OCI-LY7 (cell line): ENCODE results near the gene STN1. TPM values are rescaled to one million over a fixed set of nuclear protein-coding genes. Genes with fewer than 3 reads are reported as not detected.

Source experiments
- BruUV-seq: library from RNA; stranded (reverse); fragments of 400-500 nt; replicated peaks from 2 replicates; lab custom pipeline; 2021; lab: Mats Ljungman, UMichigan
- CTCF ChIA-PET: fragments of 300-600 bp; sonication (Branson Sonifier 250); formaldehyde crosslinking; loops from one replicate; lab custom pipeline; 2022; ENCODE audit warnings: antibody characterized with exemption; ENCODE audit not compliant: unreplicated experiment; lab: Charles Lee
- POLR2A ChIA-PET: fragments of 300-600 bp; sonication (Branson Sonifier 250); formaldehyde crosslinking; loops from one replicate; lab custom pipeline; 2022; ENCODE audit warnings: antibody characterized with exemption; lab: Charles Lee
- DNase-seq: peaks from one replicate; pipeline ENCODE4 v3.0.0-alpha.2; 2015; ENCODE audit warnings: low spot score
- H2AFZ ChIP-seq: fragments of 200-600 bp; sonication (generic), shearing (Covaris generic); 2 replicates; pipeline ENCODE4 v1.6.1; 2014; ENCODE audit warnings: mild to moderate bottlenecking, antibody characterized with exemption, low read length, moderate library complexity
- H3K27ac ChIP-seq: fragments of 200-600 bp; sonication (generic); 2 replicates; pipeline ENCODE4 v1.5.1; 2014; ENCODE audit warnings: mixed run types, low read depth, mild to moderate bottlenecking, moderate library complexity, low read length, inconsistent platforms; ENCODE audit not compliant: poor library complexity, severe bottlenecking
- H3K36me3 ChIP-seq: fragments of 200-600 bp; sonication (generic); 2 replicates; pipeline ENCODE4 v1.6.1; 2014; ENCODE audit warnings: mild to moderate bottlenecking, antibody characterized with exemption, low read length, moderate library complexity, mixed read lengths; ENCODE audit not compliant: insufficient read depth
- H3K4me1 ChIP-seq: fragments of 200-600 bp; sonication (generic); 2 replicates; pipeline ENCODE4 v1.5.1; 2014; ENCODE audit warnings: mild to moderate bottlenecking, low read length; ENCODE audit not compliant: insufficient read depth, poor library complexity, severe bottlenecking
- H3K4me2 ChIP-seq: fragments of 200-600 bp; sonication (generic); 2 replicates; pipeline ENCODE4 v1.6.1; 2014; ENCODE audit warnings: mild to moderate bottlenecking, low read length
- H3K4me3 ChIP-seq: fragments of 200-600 bp; sonication (generic); 2 replicates; pipeline ENCODE4 v1.5.1; 2014; ENCODE audit warnings: mild to moderate bottlenecking, low read depth, low read length; ENCODE audit not compliant: poor library complexity, severe bottlenecking
- H3K79me2 ChIP-seq: fragments of 200-600 bp; sonication (generic); 2 replicates; pipeline ENCODE4 v1.6.1; 2016; ENCODE audit warnings: low read depth, mild to moderate bottlenecking, low read length, moderate library complexity, mixed read lengths; ENCODE audit not compliant: insufficient read depth
- H3K9me2 ChIP-seq: fragments of 200-600 bp; sonication (generic); 2 replicates; pipeline ENCODE4 v1.6.1; 2016; ENCODE audit warnings: mild to moderate bottlenecking, low read length, mixed read lengths; ENCODE audit not compliant: insufficient read depth
- H3K9me3 ChIP-seq: fragments of 200-600 bp; sonication (generic); 2 replicates; pipeline ENCODE4 v1.6.1; 2014; ENCODE audit warnings: mild to moderate bottlenecking, mixed run types, low read length, mixed read lengths
- H4K20me1 ChIP-seq: fragments of 200-600 bp; sonication (generic); 2 replicates; pipeline ENCODE4 v1.6.1; 2014; ENCODE audit warnings: mild to moderate bottlenecking, antibody characterized with exemption, low read length, moderate library complexity, mixed read lengths; ENCODE audit not compliant: insufficient read depth
- EZH2phosphoT487 ChIP-seq: fragments of 200-600 bp; sonication (generic); IDR thresholded peaks from 2 replicates; pipeline ENCODE4 v1.6.1; 2018; ENCODE audit warnings: low read depth, borderline replicate concordance, mild to moderate bottlenecking, mixed run types, antibody characterized with exemption, low read length, moderate library complexity, mixed read lengths
- intact Hi-C: fragments of 100-400 bp; cut with micrococcal nuclease; formaldehyde crosslinking; loops from one replicate; pipeline ENCODE4 v1.10.0; 2022; ENCODE audit not compliant: unreplicated experiment
- total RNA-seq, 2 experiments: library from RNA; depleted of rRNA in 1 of 2; stranded (reverse); fragments of >200 nt in 1 of 2; shearing (Covaris generic) in 1 of 2; gene quantifications; 2 replicates each; pipeline ENCODE4 v1.2.3, GENCODE V29; 2014 to 2022
- TF ChIP-seq, protein P1 (sequence below): fragments of 200-600 bp; sonication (generic); conservative IDR thresholded peaks from 2 replicates; pipeline ENCODE4 v1.5.1; 2014; ENCODE audit warnings: mild to moderate bottlenecking, antibody characterized with exemption, low read length, moderate library complexity, mixed read lengths

Gene STN1
- total RNA-seq, 2 experiments from 2014 or later: 19.5 to 24.5 TPM

DNA sequence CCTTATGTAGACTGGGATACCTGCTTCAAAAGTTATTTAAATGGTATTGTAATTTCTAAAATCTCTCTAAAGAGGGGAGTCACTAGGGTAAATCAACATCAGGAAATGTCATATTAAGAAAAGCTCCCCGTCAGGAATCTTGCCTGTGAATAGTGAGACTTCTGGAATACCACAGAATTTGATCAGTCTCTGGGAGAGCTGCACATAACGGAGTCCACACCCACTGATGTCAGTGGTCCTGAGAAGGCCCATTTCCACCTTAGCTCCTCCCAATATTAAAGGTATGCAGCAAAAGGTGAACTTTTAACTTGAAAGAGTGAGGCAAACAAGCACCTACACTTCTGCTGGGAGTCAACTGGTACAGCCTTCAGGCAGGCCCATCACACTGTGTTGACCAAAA is 27.3 kb downstream of the STN1 start:
- Histone ChIP-seq H3K27ac (no peak overlapping the region), H3K79me2 (no peaks in the 10 kb centered on the region), H3K4me1 (no peaks in the 10 kb centered on the region), H3K9me2 (no peaks in the 10 kb centered on the region), H3K36me3 (peaks cover 17% of the 10 kb centered on the region; the same call in 1 of the 2 replicates), H3K4me2 (no peak overlapping the region), H4K20me1 (no peaks in the 10 kb centered on the region), H2AFZ (no peak overlapping the region), H3K4me3 (no peak overlapping the region), H3K9me3 (no peaks in the 10 kb centered on the region)
- CTCF ChIA-PET: no interaction called here
- intact Hi-C loops: no loop called here
- BruUV-seq: no TSS peak
- TF ChIP-seq, protein P1, sequence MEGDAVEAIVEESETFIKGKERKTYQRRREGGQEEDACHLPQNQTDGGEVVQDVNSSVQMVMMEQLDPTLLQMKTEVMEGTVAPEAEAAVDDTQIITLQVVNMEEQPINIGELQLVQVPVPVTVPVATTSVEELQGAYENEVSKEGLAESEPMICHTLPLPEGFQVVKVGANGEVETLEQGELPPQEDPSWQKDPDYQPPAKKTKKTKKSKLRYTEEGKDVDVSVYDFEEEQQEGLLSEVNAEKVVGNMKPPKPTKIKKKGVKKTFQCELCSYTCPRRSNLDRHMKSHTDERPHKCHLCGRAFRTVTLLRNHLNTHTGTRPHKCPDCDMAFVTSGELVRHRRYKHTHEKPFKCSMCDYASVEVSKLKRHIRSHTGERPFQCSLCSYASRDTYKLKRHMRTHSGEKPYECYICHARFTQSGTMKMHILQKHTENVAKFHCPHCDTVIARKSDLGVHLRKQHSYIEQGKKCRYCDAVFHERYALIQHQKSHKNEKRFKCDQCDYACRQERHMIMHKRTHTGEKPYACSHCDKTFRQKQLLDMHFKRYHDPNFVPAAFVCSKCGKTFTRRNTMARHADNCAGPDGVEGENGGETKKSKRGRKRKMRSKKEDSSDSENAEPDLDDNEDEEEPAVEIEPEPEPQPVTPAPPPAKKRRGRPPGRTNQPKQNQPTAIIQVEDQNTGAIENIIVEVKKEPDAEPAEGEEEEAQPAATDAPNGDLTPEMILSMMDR: no peak
- TF ChIP-seq EZH2phosphoT487: no peak
- POLR2A ChIA-PET: interaction anchor here (0.6 to 0.7 kb wide), 2 partner anchors 41 to 98 kb away, joined by 3 to 6 read pairs; no protein-coding TSS in a partner anchor
- no peak for DNase-seq

DNA sequence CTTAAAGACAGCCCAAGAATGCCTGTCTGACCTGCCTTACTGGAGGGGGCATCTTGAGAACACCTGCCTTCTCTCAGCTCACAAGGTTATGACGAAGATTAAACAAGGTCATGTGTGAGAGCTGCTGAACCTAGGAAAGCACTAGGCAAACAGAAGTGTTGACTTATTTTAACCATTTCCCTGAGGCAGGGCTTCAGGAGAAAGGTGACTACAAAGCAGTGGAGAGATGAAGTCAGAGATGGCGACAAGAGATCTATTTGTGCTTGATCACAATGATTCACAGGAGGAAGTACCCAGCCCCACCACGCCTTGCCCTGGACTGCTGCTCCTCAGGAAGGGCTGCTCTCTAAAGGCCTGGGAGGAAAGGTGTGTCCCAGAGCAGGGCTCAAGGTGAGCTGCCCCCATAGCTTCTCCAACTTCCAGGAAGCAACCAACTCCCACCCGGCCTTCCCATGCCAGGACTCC is 27.8 kb downstream of the STN1 start:
- Histone ChIP-seq H4K20me1 (no peaks in the 10 kb centered on the region), H3K27ac (no peak overlapping the region), H3K9me3 (no peaks in the 10 kb centered on the region), H3K4me2 (no peak overlapping the region), H3K79me2 (no peaks in the 10 kb centered on the region), H3K4me1 (no peaks in the 10 kb centered on the region), H3K9me2 (no peaks in the 10 kb centered on the region), H3K4me3 (no peak overlapping the region), H2AFZ (no peak overlapping the region), H3K36me3 (peaks cover 17% of the 10 kb centered on the region; the same call in 1 of the 2 replicates)
- CTCF ChIA-PET: interaction anchor here (0.6 kb wide), 1 partner anchor 178 kb away, joined by 3 read pairs; no protein-coding TSS in a partner anchor
- no TSS peak for BruUV-seq
- DNase-seq: no peak
- intact Hi-C loops: no loop called here
- TF ChIP-seq, protein P1: no peak
- no peak for TF ChIP-seq EZH2phosphoT487
- POLR2A ChIA-PET: interaction anchor here (0.6 to 0.9 kb wide), 2 partner anchors 11 to 98 kb away, joined by 4 to 6 read pairs; no protein-coding TSS in a partner anchor

DNA sequence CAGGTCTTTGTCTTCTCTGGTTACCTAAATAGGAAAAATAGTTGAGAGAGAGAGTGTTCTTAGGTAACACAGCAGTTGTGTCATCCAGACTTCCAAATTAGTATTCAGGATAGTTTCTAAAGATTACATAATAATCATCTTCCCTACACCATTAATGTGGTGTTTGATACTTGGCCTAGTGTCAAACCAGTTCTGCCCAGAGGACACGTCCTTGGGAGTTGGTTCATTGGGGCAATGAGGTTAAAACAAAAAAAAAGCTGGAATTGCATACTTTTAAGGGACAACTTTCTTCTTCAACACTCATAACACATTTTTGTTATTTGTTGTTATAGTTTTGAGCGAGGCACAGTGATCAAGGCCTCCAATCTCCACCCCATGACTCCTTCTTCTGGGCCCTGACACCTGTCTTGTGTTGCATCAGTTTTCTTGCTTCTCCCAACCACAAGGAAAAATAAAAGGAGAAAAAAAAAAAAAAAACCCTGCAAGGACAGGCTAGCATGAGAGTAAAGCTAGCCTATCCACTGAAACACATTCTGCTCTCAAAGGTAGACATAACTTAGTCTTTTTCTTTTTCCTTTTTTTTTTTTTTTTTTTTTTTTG is 28.8 kb downstream of the STN1 start:
- H3K36me3 ChIP-seq: peaks cover 17% of the 10 kb centered on the region; the same call in 1 of the 2 replicates
- no peak overlapping the region for H3K4me3 ChIP-seq
- H3K9me2 ChIP-seq: no peaks in the 10 kb centered on the region
- no peak for DNase-seq
- POLR2A ChIA-PET: interaction anchor here (0.6 to 0.9 kb wide), 2 partner anchors 12 to 83 kb away, joined by 3 to 4 read pairs; no protein-coding TSS in a partner anchor
- H3K4me1 ChIP-seq: no peaks in the 10 kb centered on the region
- intact Hi-C loops: loop anchor here (2.0 kb wide), 1 partner anchor 320 kb away; no protein-coding TSS in a partner anchor
- no peak overlapping the region for H2AFZ ChIP-seq
- TF ChIP-seq, protein P1: no peak
- no peak for TF ChIP-seq EZH2phosphoT487
- no peak overlapping the region for H3K4me2 ChIP-seq
- H3K9me3 ChIP-seq: no peaks in the 10 kb centered on the region
- no peak overlapping the region for H3K27ac ChIP-seq
- H4K20me1 ChIP-seq: no peaks in the 10 kb centered on the region
- BruUV-seq: no TSS peak
- H3K79me2 ChIP-seq: no peaks in the 10 kb centered on the region
- CTCF ChIA-PET: interaction anchor here (0.6 kb wide), 1 partner anchor 177 kb away, joined by 3 read pairs; no protein-coding TSS in a partner anchor
